Measurements from ENCODE around the gene ACTRT3.

- no peak for TF ChIP-seq CTCF (IDR thresholded peaks at IDR 0.05)
- TF ChIP-seq POLR2A (IDR thresholded peaks at IDR 0.05), result no peak
Observed at GRCh38 chr3:169758359-169758994, 10.9 kb downstream of the ACTRT3 start.
